ENCODE results near the gene C1QTNF8.

DNA sequence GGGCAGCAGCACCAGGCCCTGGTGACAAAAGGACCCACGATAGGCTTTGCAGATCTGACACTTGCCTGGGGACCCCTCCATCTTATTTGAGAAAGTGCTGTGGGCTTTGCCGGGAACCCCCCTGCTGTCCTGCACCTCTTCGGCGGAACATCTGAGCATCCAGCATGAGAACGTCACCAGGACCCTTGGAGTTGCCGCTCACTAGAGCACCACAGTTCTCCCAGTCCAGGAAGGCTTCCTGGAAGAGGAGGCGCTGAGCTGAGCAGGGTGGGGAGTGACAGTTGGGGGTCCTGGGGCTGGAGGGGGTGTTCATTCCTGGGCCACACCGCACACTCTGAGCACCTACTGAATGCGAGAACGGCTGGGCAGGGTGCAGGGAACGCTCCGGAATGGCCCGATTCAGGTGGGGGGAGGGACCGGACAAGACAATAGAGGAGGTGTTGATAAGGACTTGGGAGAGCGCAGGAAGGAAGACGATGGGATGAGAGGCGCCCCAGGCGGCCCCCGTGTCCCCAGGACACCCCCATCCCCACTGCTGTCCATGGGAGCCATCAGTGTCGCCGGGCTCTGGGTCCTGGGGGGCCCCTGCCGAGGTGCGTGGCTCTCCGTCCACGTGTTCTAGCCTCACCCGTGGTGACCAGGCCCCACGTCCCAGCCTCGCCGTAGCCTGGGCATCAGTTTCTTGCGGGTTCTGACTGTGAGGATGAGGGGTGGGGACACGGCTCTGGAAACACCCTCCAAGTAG is 32.1 kb upstream of the C1QTNF8 start:
- TF ChIP-seq, protein P1, sequence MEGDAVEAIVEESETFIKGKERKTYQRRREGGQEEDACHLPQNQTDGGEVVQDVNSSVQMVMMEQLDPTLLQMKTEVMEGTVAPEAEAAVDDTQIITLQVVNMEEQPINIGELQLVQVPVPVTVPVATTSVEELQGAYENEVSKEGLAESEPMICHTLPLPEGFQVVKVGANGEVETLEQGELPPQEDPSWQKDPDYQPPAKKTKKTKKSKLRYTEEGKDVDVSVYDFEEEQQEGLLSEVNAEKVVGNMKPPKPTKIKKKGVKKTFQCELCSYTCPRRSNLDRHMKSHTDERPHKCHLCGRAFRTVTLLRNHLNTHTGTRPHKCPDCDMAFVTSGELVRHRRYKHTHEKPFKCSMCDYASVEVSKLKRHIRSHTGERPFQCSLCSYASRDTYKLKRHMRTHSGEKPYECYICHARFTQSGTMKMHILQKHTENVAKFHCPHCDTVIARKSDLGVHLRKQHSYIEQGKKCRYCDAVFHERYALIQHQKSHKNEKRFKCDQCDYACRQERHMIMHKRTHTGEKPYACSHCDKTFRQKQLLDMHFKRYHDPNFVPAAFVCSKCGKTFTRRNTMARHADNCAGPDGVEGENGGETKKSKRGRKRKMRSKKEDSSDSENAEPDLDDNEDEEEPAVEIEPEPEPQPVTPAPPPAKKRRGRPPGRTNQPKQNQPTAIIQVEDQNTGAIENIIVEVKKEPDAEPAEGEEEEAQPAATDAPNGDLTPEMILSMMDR (IDR thresholded peaks at IDR 0.05) = no peak
- TF ChIP-seq EZH2 (IDR thresholded peaks at IDR 0.05; ENCODE audit: borderline replicate concordance, insufficient read depth, low read depth, low read length, poor library complexity, severe bottlenecking) = no peak

All from B cell (primary cell).